SK-N-SH treated with all-trans-retinoic acid at 6 μM for 48 hours (cell line): ENCODE results near the gene GLS.

Experiments used
- ARNTL ChIP-seq: fragments of 450-650 bp; formaldehyde crosslinking; IDR thresholded peaks from 2 replicates; pipeline ENCODE4 v1.5.0; 2020; ENCODE audit warnings: low read depth, mild to moderate bottlenecking, moderate library complexity, borderline replicate concordance
- GLIS3 ChIP-seq: fragments of 250-450 bp; sonication (Bioruptor Pico); IDR thresholded peaks from 2 replicates; pipeline ENCODE4 v1.5.0; 2020; ENCODE audit warnings: mild to moderate bottlenecking, moderate library complexity
- RARB ChIP-seq: fragments of 250-450 bp; sonication (Bioruptor Pico); IDR thresholded peaks from 2 replicates; pipeline ENCODE4 v1.8.0; 2021; ENCODE audit warnings: mild to moderate bottlenecking, moderate library complexity
- SNAI2 ChIP-seq: fragments of 250-450 bp; sonication (Bioruptor Pico); IDR thresholded peaks from 2 replicates; pipeline ENCODE4 v1.5.0; 2020; ENCODE audit warnings: mild to moderate bottlenecking, moderate library complexity
- TOX ChIP-seq: fragments of 250-450 bp; sonication (Bioruptor Pico); IDR thresholded peaks from 2 replicates; pipeline ENCODE4 v1.8.0; 2021; ENCODE audit warnings: mild to moderate bottlenecking, moderate library complexity, borderline replicate concordance
- ZC3H10 ChIP-seq: fragments of 250-450 bp; sonication (Bioruptor Pico); IDR thresholded peaks from 2 replicates; pipeline ENCODE4 v1.5.1; 2021; ENCODE audit warnings: mild to moderate bottlenecking, moderate library complexity
- ZFP3 ChIP-seq: fragments of 250-450 bp; sonication (Bioruptor Pico); IDR thresholded peaks from 2 replicates; pipeline ENCODE4 v1.5.0; 2020; ENCODE audit warnings: mild to moderate bottlenecking, moderate library complexity
- ZFP30 ChIP-seq: fragments of 450-650 bp; formaldehyde crosslinking; IDR thresholded peaks from 2 replicates; pipeline ENCODE4 v1.5.0; 2022; ENCODE audit warnings: mild to moderate bottlenecking, moderate library complexity
- ZNF8 ChIP-seq: fragments of 450-650 bp; formaldehyde crosslinking; IDR thresholded peaks from 2 replicates; pipeline ENCODE4 v1.5.0; 2020; ENCODE audit warnings: mild to moderate bottlenecking, moderate library complexity
- TF ChIP-seq, protein P1 (sequence below): fragments of 250-450 bp; sonication (Bioruptor Pico); IDR thresholded peaks from 2 replicates; pipeline ENCODE4 v1.8.0; 2020; ENCODE audit warnings: mild to moderate bottlenecking, moderate library complexity, borderline replicate concordance
- TF ChIP-seq, protein P2 (sequence below): fragments of 250-450 bp; sonication (Bioruptor Pico); IDR thresholded peaks from 2 replicates; pipeline ENCODE4 v1.8.0; 2021; ENCODE audit warnings: low read depth, mild to moderate bottlenecking, moderate library complexity, borderline replicate concordance
- TF ChIP-seq, protein P3 (sequence below): fragments of 250-450 bp; sonication (Bioruptor Pico); IDR thresholded peaks from 2 replicates; pipeline ENCODE4 v1.5.1; 2020; ENCODE audit warnings: low read depth, mild to moderate bottlenecking, moderate library complexity
- TF ChIP-seq, protein P4 (sequence below): fragments of 250-450 bp; sonication (Bioruptor Pico); IDR thresholded peaks from 2 replicates; pipeline ENCODE4 v1.5.0; 2020; ENCODE audit warnings: mild to moderate bottlenecking, moderate library complexity

DNA sequence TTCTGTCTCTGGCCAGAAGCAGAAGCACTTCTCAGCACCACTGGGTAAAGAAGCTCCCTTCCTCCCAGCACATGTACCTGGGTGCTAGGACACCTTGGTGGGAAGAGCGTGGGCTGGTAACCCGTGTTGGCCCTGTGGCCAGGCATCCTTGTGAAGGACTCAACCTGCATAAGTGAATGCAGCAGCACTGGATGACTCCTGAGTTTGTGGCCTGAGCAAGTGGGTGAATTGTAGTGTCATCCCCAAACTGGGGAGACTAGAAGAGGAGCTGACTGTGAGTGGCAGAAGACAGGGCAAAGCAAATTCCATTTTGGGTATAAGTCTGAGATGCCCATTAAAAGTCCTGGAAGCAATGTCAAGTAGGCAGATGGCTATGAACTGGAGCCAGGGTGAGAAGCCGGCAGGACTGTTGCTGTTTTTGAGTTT, 70.0 kb downstream of the GLS start:
- TF ChIP-seq ZFP3 (CRISPR knock-in tag) (no peak), ZNF8 (no peak), TOX (CRISPR knock-in tag) (no peak), RARB (CRISPR knock-in tag) (no peak), ZFP30 (CRISPR knock-in tag) (no peak), ARNTL (CRISPR knock-in tag) (no peak), GLIS3 (CRISPR knock-in tag) (no peak), SNAI2 (CRISPR knock-in tag) (no peak), ZC3H10 (CRISPR knock-in tag) (no peak)
- TF ChIP-seq, protein P1, sequence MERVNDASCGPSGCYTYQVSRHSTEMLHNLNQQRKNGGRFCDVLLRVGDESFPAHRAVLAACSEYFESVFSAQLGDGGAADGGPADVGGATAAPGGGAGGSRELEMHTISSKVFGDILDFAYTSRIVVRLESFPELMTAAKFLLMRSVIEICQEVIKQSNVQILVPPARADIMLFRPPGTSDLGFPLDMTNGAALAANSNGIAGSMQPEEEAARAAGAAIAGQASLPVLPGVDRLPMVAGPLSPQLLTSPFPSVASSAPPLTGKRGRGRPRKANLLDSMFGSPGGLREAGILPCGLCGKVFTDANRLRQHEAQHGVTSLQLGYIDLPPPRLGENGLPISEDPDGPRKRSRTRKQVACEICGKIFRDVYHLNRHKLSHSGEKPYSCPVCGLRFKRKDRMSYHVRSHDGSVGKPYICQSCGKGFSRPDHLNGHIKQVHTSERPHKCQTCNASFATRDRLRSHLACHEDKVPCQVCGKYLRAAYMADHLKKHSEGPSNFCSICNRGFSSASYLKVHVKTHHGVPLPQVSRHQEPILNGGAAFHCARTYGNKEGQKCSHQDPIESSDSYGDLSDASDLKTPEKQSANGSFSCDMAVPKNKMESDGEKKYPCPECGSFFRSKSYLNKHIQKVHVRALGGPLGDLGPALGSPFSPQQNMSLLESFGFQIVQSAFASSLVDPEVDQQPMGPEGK (CRISPR knock-in tag) = no peak
- TF ChIP-seq, protein P2, sequence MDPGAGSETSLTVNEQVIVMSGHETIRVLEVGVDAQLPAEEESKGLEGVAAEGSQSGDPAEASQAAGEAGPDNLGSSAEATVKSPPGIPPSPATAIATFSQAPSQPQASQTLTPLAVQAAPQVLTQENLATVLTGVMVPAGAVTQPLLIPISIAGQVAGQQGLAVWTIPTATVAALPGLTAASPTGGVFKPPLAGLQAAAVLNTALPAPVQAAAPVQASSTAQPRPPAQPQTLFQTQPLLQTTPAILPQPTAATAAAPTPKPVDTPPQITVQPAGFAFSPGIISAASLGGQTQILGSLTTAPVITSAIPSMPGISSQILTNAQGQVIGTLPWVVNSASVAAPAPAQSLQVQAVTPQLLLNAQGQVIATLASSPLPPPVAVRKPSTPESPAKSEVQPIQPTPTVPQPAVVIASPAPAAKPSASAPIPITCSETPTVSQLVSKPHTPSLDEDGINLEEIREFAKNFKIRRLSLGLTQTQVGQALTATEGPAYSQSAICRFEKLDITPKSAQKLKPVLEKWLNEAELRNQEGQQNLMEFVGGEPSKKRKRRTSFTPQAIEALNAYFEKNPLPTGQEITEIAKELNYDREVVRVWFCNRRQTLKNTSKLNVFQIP (CRISPR knock-in tag) = no peak
- TF ChIP-seq, protein P3, sequence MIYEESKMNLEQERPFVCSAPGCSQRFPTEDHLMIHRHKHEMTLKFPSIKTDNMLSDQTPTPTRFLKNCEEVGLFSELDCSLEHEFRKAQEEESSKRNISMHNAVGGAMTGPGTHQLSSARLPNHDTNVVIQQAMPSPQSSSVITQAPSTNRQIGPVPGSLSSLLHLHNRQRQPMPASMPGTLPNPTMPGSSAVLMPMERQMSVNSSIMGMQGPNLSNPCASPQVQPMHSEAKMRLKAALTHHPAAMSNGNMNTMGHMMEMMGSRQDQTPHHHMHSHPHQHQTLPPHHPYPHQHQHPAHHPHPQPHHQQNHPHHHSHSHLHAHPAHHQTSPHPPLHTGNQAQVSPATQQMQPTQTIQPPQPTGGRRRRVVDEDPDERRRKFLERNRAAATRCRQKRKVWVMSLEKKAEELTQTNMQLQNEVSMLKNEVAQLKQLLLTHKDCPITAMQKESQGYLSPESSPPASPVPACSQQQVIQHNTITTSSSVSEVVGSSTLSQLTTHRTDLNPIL (CRISPR knock-in tag) = no peak
- TF ChIP-seq, protein P4, sequence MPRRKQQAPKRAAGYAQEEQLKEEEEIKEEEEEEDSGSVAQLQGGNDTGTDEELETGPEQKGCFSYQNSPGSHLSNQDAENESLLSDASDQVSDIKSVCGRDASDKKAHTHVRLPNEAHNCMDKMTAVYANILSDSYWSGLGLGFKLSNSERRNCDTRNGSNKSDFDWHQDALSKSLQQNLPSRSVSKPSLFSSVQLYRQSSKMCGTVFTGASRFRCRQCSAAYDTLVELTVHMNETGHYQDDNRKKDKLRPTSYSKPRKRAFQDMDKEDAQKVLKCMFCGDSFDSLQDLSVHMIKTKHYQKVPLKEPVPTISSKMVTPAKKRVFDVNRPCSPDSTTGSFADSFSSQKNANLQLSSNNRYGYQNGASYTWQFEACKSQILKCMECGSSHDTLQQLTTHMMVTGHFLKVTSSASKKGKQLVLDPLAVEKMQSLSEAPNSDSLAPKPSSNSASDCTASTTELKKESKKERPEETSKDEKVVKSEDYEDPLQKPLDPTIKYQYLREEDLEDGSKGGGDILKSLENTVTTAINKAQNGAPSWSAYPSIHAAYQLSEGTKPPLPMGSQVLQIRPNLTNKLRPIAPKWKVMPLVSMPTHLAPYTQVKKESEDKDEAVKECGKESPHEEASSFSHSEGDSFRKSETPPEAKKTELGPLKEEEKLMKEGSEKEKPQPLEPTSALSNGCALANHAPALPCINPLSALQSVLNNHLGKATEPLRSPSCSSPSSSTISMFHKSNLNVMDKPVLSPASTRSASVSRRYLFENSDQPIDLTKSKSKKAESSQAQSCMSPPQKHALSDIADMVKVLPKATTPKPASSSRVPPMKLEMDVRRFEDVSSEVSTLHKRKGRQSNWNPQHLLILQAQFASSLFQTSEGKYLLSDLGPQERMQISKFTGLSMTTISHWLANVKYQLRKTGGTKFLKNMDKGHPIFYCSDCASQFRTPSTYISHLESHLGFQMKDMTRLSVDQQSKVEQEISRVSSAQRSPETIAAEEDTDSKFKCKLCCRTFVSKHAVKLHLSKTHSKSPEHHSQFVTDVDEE (CRISPR knock-in tag) = no peak
